Neural progenitor cell (in vitro differentiated cells): Measurements from ENCODE around the gene OLFML2A.

Experiments used
- EZH2 ChIP-seq: fragments of 200-600 bp; sonication (generic); IDR thresholded peaks from 2 replicates; pipeline ENCODE4 v1.6.1; 2017; ENCODE audit warnings: antibody characterized with exemption, mild to moderate bottlenecking, moderate library complexity
- EZH2phosphoT487 ChIP-seq: fragments of 200-600 bp; sonication (generic); IDR thresholded peaks from 2 replicates; pipeline ENCODE4 v1.6.1; 2017; ENCODE audit warnings: antibody characterized with exemption
- TF ChIP-seq, protein P1 (sequence below): fragments of 200-600 bp; sonication (generic); IDR thresholded peaks from 2 replicates; pipeline ENCODE4 v1.5.1; 2017; ENCODE audit warnings: antibody characterized with exemption, mild to moderate bottlenecking

DNA sequence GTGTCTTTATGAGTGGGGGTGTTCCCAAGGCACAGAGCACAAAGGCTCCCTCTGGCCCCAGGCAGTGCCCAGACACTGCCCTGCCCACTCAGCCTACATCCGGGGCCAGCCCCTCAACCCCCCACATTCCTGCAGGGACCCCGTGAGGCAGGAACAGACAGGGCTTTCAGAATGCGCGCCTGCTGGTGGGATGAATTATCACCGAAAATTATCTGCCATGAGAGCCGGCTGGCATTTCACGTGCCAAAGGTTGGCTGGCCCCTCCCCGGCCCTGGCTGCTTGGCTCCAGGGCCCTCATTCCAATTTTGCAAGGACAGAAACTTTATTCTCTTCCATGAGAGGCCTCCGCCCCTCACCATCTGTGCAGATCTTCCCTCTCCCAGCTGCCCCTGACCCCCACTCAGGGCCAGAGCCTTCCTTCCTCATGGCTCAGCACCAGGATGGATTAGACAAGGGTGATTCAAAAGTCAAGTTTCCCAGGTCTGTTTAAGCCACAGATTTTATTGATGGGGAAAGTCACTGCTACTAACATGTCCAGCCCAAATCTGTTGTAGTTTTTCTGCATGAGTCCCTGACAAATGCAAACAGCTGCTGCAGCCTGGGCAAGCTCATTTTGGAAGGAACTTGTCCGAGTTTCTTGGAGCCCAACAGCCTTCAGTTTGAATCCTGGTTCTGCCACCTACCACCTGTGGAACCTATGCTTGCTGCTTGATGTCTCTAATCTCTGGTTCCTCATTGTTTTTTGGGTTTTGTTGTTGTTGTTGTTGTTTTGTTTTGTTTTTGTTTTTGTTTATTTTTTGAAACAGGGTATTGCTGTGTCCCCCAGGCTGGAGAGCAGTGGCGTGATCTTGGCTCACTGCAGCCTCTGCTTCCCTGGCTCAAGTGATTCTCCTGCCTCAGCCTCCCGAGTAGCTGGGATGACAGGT, 44.0 kb downstream of the OLFML2A start:
- TF ChIP-seq, protein P1, sequence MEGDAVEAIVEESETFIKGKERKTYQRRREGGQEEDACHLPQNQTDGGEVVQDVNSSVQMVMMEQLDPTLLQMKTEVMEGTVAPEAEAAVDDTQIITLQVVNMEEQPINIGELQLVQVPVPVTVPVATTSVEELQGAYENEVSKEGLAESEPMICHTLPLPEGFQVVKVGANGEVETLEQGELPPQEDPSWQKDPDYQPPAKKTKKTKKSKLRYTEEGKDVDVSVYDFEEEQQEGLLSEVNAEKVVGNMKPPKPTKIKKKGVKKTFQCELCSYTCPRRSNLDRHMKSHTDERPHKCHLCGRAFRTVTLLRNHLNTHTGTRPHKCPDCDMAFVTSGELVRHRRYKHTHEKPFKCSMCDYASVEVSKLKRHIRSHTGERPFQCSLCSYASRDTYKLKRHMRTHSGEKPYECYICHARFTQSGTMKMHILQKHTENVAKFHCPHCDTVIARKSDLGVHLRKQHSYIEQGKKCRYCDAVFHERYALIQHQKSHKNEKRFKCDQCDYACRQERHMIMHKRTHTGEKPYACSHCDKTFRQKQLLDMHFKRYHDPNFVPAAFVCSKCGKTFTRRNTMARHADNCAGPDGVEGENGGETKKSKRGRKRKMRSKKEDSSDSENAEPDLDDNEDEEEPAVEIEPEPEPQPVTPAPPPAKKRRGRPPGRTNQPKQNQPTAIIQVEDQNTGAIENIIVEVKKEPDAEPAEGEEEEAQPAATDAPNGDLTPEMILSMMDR = no peak
- TF ChIP-seq EZH2 (no peak), EZH2phosphoT487 (no peak)
